Neural cell (in vitro differentiated cells): ENCODE data around the gene ISY1. TPM values are rescaled to one million over a fixed set of nuclear protein-coding genes. Genes with fewer than 3 reads are reported as not detected.

Source experiments
- H2AFZ ChIP-seq: fragments of 200-600, 300-800 bp; sonication (generic), shearing (Covaris generic); 2 replicates; pipeline ENCODE4 v1.6.0; 2014; ENCODE audit warnings: low read depth, mild to moderate bottlenecking, antibody characterized with exemption, low read length, moderate library complexity
- H3F3A ChIP-seq: fragments of 200-600 bp; shearing (Covaris generic); 2 replicates; pipeline ENCODE4 v1.6.1; 2016; ENCODE audit warnings: mild to moderate bottlenecking, moderate library complexity, mixed read lengths, antibody characterized with exemption, low read length; ENCODE audit not compliant: insufficient read depth, poor library complexity, severe bottlenecking
- H3K27ac ChIP-seq: fragments of 200-600, 300-800 bp; sonication (generic), shearing (Covaris generic); 2 replicates; pipeline ENCODE4 v1.5.1; 2014; ENCODE audit warnings: mild to moderate bottlenecking, low read length, moderate library complexity
- H3K27me3 ChIP-seq: fragments of 300-800, 200-600 bp; sonication (generic), shearing (Covaris generic); 2 replicates; pipeline ENCODE4 v1.6.0; 2014; ENCODE audit warnings: mild to moderate bottlenecking, low read depth, low read length, moderate library complexity; ENCODE audit not compliant: insufficient read depth
- H3K36me3 ChIP-seq: fragments of 300-800, 200-600 bp; sonication (generic), shearing (Covaris generic); 2 replicates; pipeline ENCODE4 v1.5.1; 2014; ENCODE audit warnings: mild to moderate bottlenecking, antibody characterized with exemption, low read length, moderate library complexity; ENCODE audit not compliant: insufficient read depth
- H3K4me2 ChIP-seq: fragments of 300-800, 200-600 bp; sonication (generic), shearing (Covaris generic); 2 replicates; pipeline ENCODE4 v1.6.0; 2014; ENCODE audit warnings: mild to moderate bottlenecking, low read length
- H3K4me3 ChIP-seq: fragments of 300-800, 200-600 bp; sonication (generic), shearing (Covaris generic); 2 replicates; pipeline ENCODE4 v1.5.1; 2014; ENCODE audit warnings: mild to moderate bottlenecking, low read length, moderate library complexity
- H3K79me2 ChIP-seq: fragments of 200-600 bp; shearing (Covaris generic); replicated peaks from 2 replicates; pipeline ENCODE4 v1.6.0; 2014; ENCODE audit warnings: mild to moderate bottlenecking, low read length, moderate library complexity; ENCODE audit not compliant: insufficient read depth
- H3K9ac ChIP-seq: fragments of 300-800, 200-600 bp; sonication (generic), shearing (Covaris generic); 2 replicates; pipeline ENCODE4 v1.6.1; 2016; ENCODE audit warnings: mild to moderate bottlenecking, low read length, mixed read lengths
- H3K9me2 ChIP-seq: fragments of 200-600 bp; shearing (Covaris generic); 2 replicates; pipeline ENCODE4 v1.6.1; 2016; ENCODE audit warnings: mild to moderate bottlenecking, low read length, mixed read lengths; ENCODE audit not compliant: insufficient read depth
- H3K9me3 ChIP-seq: fragments of 200-600, 300-800 bp; sonication (generic), shearing (Covaris generic); 2 replicates; pipeline ENCODE4 v1.6.1; 2016; ENCODE audit warnings: mild to moderate bottlenecking, mixed run types, low read length, moderate library complexity, mixed read lengths
- H4K20me1 ChIP-seq: fragments of 200-600 bp; shearing (Covaris generic); 2 replicates; pipeline ENCODE4 v1.6.1; 2016; ENCODE audit warnings: mild to moderate bottlenecking, mixed run types; ENCODE audit not compliant: insufficient read depth
- CTCF ChIP-seq: fragments of 450-650 bp; IDR thresholded peaks from 2 replicates; pipeline ENCODE4 v1.5.1; 2014; ENCODE audit warnings: antibody characterized with exemption, mild to moderate bottlenecking, moderate library complexity; ENCODE audit not compliant: poor library complexity, severe bottlenecking
- EP300 ChIP-seq: fragments of 450-650 bp; conservative IDR thresholded peaks from 2 replicates; pipeline ENCODE4 v1.6.1; 2014; ENCODE audit warnings: antibody characterized with exemption, mild to moderate bottlenecking, moderate library complexity; ENCODE audit not compliant: poor library complexity, severe bottlenecking
- EZH2 ChIP-seq: fragments of 200-600, 300-800 bp; shearing (Covaris generic), sonication (generic); IDR thresholded peaks from 2 replicates; pipeline ENCODE4 v1.6.1; 2014; ENCODE audit warnings: antibody characterized with exemption, low read length, borderline replicate concordance, mild to moderate bottlenecking; ENCODE audit not compliant: insufficient read depth, poor library complexity, severe bottlenecking
- MXI1 ChIP-seq: fragments of 450-650 bp; conservative IDR thresholded peaks from 2 replicates; pipeline ENCODE4 v1.6.1; 2014; ENCODE audit warnings: antibody characterized with exemption, mild to moderate bottlenecking; ENCODE audit not compliant: poor library complexity, severe bottlenecking
- POLR2AphosphoS5 ChIP-seq: IDR thresholded peaks from 2 replicates; pipeline ENCODE4 v1.6.1; 2012
- RAD21 ChIP-seq: fragments of 450-650 bp; conservative IDR thresholded peaks from 2 replicates; pipeline ENCODE4 v1.6.1; 2014; ENCODE audit warnings: antibody characterized with exemption, mild to moderate bottlenecking, moderate library complexity
- SMC3 ChIP-seq: fragments of 450-650 bp; conservative IDR thresholded peaks from 2 replicates; pipeline ENCODE4 v1.6.1; 2014; ENCODE audit warnings: antibody characterized with exemption, mild to moderate bottlenecking, moderate library complexity; ENCODE audit not compliant: poor library complexity
- TAF1 ChIP-seq: IDR thresholded peaks from 2 replicates; pipeline ENCODE4 v1.6.1; 2012; ENCODE audit warnings: low read depth
- polyA plus RNA-seq: library from polyadenylated mRNA; depleted of rRNA; stranded (reverse); fragments of >200 nt; gene quantifications from 2 replicates; pipeline ENCODE4 v1.2.3, GENCODE V29; 2014
- TF ChIP-seq, protein P1 (sequence below): IDR thresholded peaks from 2 replicates; pipeline ENCODE4 v1.6.1; 2012; ENCODE audit warnings: borderline replicate concordance

The ISY1 gene
- polyA plus RNA-seq, 1 donor from 2014 or later, result 23.3 TPM

- Histone ChIP-seq H3K79me2 (peaks cover 72% of the 10 kb centered on the region), H3K36me3 (no peaks in the 10 kb centered on the region), H3K9ac (peak overlapping the region; percentile 96), H3K4me2 (peak overlapping the region; percentile 99), H3K27ac (no peak overlapping the region), H3K27me3 (no peaks in the 10 kb centered on the region), H2AFZ (no peak overlapping the region), H3K9me2 (no peaks in the 10 kb centered on the region), H4K20me1 (peaks cover 8% of the 10 kb centered on the region), H3F3A (peaks cover 6% of the 10 kb centered on the region), H3K9me3 (no peaks in the 10 kb centered on the region), H3K4me3 (peak overlapping the region; percentile 99)
- TF ChIP-seq EP300 (no peak), SMC3 (no peak), TAF1 (no peak), RAD21 (no peak), EZH2 (no peak)
Observed at GRCh38 chr3:129181819-129182218, 21.0 kb upstream of the ISY1 start.

DNA sequence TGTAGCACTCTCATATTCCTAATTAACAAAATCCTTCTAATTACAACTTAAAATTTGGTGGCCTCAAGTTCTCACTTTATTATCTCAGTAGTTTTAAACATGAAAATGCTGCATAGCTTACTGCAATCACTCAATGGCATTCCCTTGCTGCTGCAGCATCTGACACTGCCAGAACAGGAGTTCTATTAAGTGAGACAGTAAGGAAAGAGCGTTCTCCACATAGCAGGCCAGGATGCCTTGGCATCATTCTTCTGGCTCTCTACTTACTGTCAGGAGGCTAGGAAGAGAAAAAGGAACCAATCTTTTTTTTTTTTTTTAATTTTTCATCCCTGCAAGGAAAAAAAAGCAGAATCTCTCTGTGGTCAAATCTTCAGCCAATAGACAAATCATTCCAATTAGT, 19.6 kb upstream of the ISY1 start:
- no peak for TF ChIP-seq RAD21
- TF ChIP-seq CTCF, result no peak
- TF ChIP-seq POLR2AphosphoS5, result no peak
- TF ChIP-seq TAF1, result no peak
- TF ChIP-seq, protein P1, sequence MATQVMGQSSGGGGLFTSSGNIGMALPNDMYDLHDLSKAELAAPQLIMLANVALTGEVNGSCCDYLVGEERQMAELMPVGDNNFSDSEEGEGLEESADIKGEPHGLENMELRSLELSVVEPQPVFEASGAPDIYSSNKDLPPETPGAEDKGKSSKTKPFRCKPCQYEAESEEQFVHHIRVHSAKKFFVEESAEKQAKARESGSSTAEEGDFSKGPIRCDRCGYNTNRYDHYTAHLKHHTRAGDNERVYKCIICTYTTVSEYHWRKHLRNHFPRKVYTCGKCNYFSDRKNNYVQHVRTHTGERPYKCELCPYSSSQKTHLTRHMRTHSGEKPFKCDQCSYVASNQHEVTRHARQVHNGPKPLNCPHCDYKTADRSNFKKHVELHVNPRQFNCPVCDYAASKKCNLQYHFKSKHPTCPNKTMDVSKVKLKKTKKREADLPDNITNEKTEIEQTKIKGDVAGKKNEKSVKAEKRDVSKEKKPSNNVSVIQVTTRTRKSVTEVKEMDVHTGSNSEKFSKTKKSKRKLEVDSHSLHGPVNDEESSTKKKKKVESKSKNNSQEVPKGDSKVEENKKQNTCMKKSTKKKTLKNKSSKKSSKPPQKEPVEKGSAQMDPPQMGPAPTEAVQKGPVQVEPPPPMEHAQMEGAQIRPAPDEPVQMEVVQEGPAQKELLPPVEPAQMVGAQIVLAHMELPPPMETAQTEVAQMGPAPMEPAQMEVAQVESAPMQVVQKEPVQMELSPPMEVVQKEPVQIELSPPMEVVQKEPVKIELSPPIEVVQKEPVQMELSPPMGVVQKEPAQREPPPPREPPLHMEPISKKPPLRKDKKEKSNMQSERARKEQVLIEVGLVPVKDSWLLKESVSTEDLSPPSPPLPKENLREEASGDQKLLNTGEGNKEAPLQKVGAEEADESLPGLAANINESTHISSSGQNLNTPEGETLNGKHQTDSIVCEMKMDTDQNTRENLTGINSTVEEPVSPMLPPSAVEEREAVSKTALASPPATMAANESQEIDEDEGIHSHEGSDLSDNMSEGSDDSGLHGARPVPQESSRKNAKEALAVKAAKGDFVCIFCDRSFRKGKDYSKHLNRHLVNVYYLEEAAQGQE, result no peak
- no peak for TF ChIP-seq EP300
- no peak for TF ChIP-seq MXI1
- TF ChIP-seq EZH2, result no peak
- TF ChIP-seq SMC3, result no peak
- Histone ChIP-seq H3K4me2 (no peak overlapping the region), H3K36me3 (no peaks in the 10 kb centered on the region), H3K9ac (no peak overlapping the region), H4K20me1 (peaks cover 14% of the 10 kb centered on the region), H3K27me3 (no peaks in the 10 kb centered on the region), H2AFZ (no peak overlapping the region), H3K9me2 (no peaks in the 10 kb centered on the region), H3K9me3 (no peaks in the 10 kb centered on the region), H3K4me3 (no peak overlapping the region), H3K27ac (no peak overlapping the region), H3K79me2 (peaks cover 85% of the 10 kb centered on the region), H3F3A (peaks cover 6% of the 10 kb centered on the region)
